Measurements from ENCODE around the gene STIL. TPM values are rescaled to one million over a fixed set of nuclear protein-coding genes. Genes with fewer than 3 reads are reported as not detected.
A peak's percentile ranks its signal among the peaks of the same experiment; 100 is the strongest.

Gene STIL
- total RNA-seq (2.5 TPM), polyA plus RNA-seq (ENCODE audit: insufficient read depth, low read depth, low replicate concordance) (0.28 TPM)
- long read RNA-seq, donor 1, partial matches to known transcripts, result 5 of 5 reads
- long read RNA-seq, donor 1, other reads (novel, unspliced or antisense), result 0 of 5 reads
- long read RNA-seq, donor 2, result 0 reads
- long read RNA-seq, donor 3, partial matches to known transcripts, result 138 of 138 reads
- long read RNA-seq, donor 3, other reads (novel, unspliced or antisense), result 0 of 138 reads
- long read RNA-seq, donor 4, result 0 reads
- long read RNA-seq, donor 5, result 0 reads
- long read RNA-seq, donor 6, partial matches to known transcripts, result 7 of 7 reads
- long read RNA-seq, donor 6, other reads (novel, unspliced or antisense), result 0 of 7 reads
- long read RNA-seq, donor 7, result 0 reads
- long read RNA-seq, donor 8, result 0 reads
- long read RNA-seq, donor 9, result 0 reads
- long read RNA-seq, donor 10, result 0 reads

DNA sequence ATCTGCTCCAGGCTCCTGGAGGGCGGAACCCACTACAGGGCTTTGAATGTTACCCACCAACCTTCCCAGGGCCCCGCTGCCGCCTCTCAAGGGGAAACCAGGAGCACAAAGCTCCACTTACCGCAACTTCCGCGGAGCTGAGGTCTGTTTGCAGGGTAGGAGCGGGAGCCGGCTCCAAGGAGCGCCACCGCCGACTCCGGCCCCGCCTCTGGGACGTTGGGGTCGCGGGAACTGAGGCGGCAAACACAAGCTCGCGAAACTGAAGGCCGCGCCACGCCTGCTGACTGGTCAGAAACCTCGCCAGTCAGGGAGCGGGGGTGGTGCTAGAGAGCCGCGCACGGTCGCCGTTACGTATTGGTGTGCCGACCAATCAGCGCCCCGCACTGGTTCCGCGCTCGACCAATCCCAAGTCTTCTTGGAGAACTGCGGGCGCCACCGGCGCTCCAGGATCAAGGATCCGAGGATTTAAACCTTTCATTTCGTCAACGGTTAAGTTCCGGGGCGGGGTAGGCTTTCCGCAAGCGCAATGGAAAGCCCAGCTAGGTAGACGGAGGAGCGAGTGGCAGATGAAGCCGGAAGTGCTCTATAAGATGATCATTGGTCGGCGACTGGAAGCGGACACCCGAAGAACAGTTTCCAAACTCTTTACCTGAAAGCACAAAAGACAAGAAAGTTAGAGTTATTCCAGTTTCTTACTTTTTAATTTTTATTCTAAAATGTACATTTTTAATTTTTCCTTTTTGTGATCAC, at the start of gene STIL:
STIL (minus strand) TSS at position 233 of the 750 bp plus-strand sequence. CDS start 3,828 bp downstream, outside the sequence.
- H3K27ac ChIP-seq (ENCODE audit: low read depth in 2 of 2, low read length in 2 of 2), result peak within 1 kb of the TSS; percentile 60 to 78
- peak within 1 kb of the TSS; percentile 59 to 87 (median 71) for H3K9ac ChIP-seq (ENCODE audit: low read length in 3 of 3)
- H3K4me3 ChIP-seq (ENCODE audit: low read length in 3 of 3), result peak within 1 kb of the TSS; percentile 77 to 92 (median 85)
- intact Hi-C loops (cut with DNase I), result no loop called here
- H3K9me3 ChIP-seq (ENCODE audit: control insufficient read depth in 2 of 3, insufficient read depth in 1 of 3, low read length in 3 of 3), result no peaks in the 10 kb centered on the region
- H3K27me3 ChIP-seq (ENCODE audit: control insufficient read depth, insufficient read depth, low read length), result no peaks in the 10 kb centered on the region
- peak; percentile 99 to 100 (median 100) for DNase-seq
- peaks cover 0 to 4% (median 3%) of the 10 kb centered on the region in 3 donors for H3K4me1 ChIP-seq (ENCODE audit: control insufficient read depth in 2 of 3, insufficient read depth in 2 of 3, low read depth in 1 of 3, low read length in 3 of 3)
- TF ChIP-seq, protein P1, sequence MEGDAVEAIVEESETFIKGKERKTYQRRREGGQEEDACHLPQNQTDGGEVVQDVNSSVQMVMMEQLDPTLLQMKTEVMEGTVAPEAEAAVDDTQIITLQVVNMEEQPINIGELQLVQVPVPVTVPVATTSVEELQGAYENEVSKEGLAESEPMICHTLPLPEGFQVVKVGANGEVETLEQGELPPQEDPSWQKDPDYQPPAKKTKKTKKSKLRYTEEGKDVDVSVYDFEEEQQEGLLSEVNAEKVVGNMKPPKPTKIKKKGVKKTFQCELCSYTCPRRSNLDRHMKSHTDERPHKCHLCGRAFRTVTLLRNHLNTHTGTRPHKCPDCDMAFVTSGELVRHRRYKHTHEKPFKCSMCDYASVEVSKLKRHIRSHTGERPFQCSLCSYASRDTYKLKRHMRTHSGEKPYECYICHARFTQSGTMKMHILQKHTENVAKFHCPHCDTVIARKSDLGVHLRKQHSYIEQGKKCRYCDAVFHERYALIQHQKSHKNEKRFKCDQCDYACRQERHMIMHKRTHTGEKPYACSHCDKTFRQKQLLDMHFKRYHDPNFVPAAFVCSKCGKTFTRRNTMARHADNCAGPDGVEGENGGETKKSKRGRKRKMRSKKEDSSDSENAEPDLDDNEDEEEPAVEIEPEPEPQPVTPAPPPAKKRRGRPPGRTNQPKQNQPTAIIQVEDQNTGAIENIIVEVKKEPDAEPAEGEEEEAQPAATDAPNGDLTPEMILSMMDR (IDR thresholded peaks at IDR 0.05; ENCODE audit: borderline replicate concordance, extremely low read depth, insufficient read depth), result peak; percentile 25
- FAIRE-seq, result peak; percentile 98
- no peaks in the 10 kb centered on the region for H3K36me3 ChIP-seq (ENCODE audit: control insufficient read depth in 2 of 3, insufficient read depth in 3 of 3, low read length in 3 of 3)

DNA sequence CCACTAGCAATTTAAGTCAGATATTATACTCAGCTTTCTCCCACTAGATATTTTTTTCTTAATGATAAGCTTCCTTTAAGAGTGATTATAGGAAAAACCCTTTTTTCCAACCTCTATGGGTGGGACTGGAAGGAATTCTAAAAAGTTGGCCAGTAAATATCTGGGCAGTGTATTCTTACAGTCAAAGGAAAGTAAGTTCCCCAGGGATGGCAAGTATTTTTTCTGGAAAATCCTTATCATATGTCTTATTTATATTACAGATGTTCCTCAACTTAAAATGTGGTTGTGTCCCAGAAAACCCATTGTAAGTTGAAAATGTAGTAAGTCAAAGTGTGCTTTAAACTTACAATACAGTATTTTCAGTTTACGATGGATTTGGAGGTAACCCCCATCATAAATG, 48.9 kb upstream of the STIL start:
- Histone ChIP-seq H3K4me3 (ENCODE audit: low read length in 3 of 3) (no peak overlapping the region), H3K9ac (ENCODE audit: low read length in 3 of 3) (no peak overlapping the region), H3K27ac (ENCODE audit: low read depth in 2 of 2, low read length in 2 of 2) (no peak overlapping the region), H3K36me3 (ENCODE audit: control insufficient read depth in 2 of 3, insufficient read depth in 3 of 3, low read length in 3 of 3) (no peaks in the 10 kb centered on the region), H3K27me3 (ENCODE audit: control insufficient read depth, insufficient read depth, low read length) (no peaks in the 10 kb centered on the region), H3K9me3 (ENCODE audit: control insufficient read depth in 2 of 3, insufficient read depth in 1 of 3, low read length in 3 of 3) (no peaks in the 10 kb centered on the region), H3K4me1 (ENCODE audit: control insufficient read depth in 2 of 3, insufficient read depth in 2 of 3, low read depth in 1 of 3, low read length in 3 of 3) (no peaks in the 10 kb centered on the region)
- DNase-seq (no peak), FAIRE-seq (no peak)
- intact Hi-C loops (cut with DNase I), result no loop called here
- TF ChIP-seq, protein P1 (IDR thresholded peaks at IDR 0.05; ENCODE audit: borderline replicate concordance, extremely low read depth, insufficient read depth), result no peak

DNA sequence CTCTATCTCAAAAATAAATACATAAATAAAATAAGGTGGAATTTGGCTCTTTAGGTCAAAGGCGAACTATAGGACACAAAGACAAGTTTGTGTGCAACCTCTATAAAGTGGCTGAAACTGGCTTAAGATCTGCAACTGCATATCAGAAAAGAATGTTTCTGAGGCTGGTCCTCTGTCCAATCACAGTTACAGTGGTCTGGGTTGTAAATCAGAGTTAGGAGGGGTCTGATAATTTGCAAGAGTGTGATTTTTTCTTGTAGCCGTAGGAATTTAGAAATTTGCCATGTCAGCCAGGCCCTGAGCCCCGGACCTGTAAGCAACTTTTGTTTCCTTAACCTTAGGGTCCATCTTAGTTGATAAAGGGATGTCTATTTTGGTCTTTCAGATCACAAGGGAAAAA, 47.4 kb upstream of the STIL start:
- no peak overlapping the region for H3K4me3 ChIP-seq (ENCODE audit: low read length in 3 of 3)
- H3K27me3 ChIP-seq (ENCODE audit: control insufficient read depth, insufficient read depth, low read length), result no peaks in the 10 kb centered on the region
- FAIRE-seq, result no peak
- no peak overlapping the region for H3K9ac ChIP-seq (ENCODE audit: low read length in 3 of 3)
- intact Hi-C loops (cut with DNase I), result no loop called here
- H3K36me3 ChIP-seq (ENCODE audit: control insufficient read depth in 2 of 3, insufficient read depth in 3 of 3, low read length in 3 of 3), result no peaks in the 10 kb centered on the region
- TF ChIP-seq, protein P1 (IDR thresholded peaks at IDR 0.05; ENCODE audit: borderline replicate concordance, extremely low read depth, insufficient read depth), result no peak
- no peak for DNase-seq
- H3K9me3 ChIP-seq (ENCODE audit: control insufficient read depth in 2 of 3, insufficient read depth in 1 of 3, low read length in 3 of 3), result no peaks in the 10 kb centered on the region
- no peak overlapping the region for H3K27ac ChIP-seq (ENCODE audit: low read depth in 2 of 2, low read length in 2 of 2)
- no peaks in the 10 kb centered on the region for H3K4me1 ChIP-seq (ENCODE audit: control insufficient read depth in 2 of 3, insufficient read depth in 2 of 3, low read depth in 1 of 3, low read length in 3 of 3)

Measured in kidney (tissue), 22 donors.